Measurements from ENCODE around the gene SLC24A1.

The SLC24A1 gene

DNA sequence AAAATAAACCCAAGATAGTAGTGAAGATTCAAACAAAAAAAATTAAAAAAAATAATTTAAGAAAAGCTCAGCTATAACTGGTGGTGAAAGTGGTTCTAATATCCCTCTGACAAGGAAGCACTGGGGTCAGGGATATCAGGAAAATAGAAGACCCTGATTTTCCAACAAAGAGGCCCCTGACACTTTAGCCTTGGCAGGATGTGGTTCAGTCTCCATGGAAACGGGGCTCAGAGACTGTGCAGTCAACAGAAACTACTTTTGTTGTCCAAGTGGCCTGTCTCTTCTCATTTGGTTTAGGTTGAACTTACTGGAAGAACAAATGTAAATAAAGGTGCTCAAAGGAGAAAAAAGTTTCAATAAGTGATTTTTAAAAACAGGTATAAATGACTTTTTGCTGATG lies 38.0 kb upstream of the SLC24A1 start:
- H3K4me3 ChIP-seq (ENCODE audit: low read depth, low read length), result no peak overlapping the region
- TF ChIP-seq, protein P1, sequence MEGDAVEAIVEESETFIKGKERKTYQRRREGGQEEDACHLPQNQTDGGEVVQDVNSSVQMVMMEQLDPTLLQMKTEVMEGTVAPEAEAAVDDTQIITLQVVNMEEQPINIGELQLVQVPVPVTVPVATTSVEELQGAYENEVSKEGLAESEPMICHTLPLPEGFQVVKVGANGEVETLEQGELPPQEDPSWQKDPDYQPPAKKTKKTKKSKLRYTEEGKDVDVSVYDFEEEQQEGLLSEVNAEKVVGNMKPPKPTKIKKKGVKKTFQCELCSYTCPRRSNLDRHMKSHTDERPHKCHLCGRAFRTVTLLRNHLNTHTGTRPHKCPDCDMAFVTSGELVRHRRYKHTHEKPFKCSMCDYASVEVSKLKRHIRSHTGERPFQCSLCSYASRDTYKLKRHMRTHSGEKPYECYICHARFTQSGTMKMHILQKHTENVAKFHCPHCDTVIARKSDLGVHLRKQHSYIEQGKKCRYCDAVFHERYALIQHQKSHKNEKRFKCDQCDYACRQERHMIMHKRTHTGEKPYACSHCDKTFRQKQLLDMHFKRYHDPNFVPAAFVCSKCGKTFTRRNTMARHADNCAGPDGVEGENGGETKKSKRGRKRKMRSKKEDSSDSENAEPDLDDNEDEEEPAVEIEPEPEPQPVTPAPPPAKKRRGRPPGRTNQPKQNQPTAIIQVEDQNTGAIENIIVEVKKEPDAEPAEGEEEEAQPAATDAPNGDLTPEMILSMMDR (IDR thresholded peaks at IDR 0.05; ENCODE audit: low read depth, low read length), result no peak

DNA sequence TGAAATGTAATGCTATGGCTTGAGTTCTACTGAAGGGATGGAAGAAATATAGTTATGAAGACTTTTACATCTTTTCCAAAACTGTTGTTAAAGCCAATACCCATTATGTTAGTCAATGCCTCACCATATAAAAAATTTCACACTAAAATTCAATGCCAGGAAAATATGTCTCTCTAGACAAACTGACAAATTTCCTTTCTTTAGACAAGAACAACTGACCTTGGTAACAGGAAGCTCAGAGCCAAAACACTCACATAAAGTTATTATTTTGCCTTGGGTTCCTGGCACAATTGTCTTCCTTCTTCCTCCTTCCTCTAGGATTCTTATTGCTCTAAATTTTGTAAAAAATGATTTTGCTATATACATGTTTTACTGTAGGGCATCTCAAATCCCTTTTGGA lies 37.5 kb upstream of the SLC24A1 start:
- H3K4me3 ChIP-seq (ENCODE audit: low read depth, low read length), result no peak overlapping the region

DNA sequence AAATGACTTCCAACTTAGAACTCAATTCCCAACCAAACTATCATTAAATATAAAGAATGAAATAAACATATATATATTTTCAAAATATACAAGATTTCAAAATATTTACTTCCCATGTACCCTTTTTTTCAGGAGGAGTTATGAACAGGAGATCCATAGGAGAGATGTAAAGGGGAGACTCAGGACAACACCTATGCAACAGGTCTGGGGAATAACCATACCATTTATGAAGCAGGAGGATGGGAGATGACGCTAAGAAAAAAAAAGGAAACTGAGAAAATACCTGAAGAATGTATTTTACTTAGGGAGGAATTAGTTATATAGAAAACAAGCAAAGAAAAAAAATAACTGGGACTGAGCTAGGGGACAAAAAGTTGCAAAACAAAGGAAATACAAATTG lies 34.6 kb upstream of the SLC24A1 start:
- H3K4me3 ChIP-seq (ENCODE audit: low read depth, low read length), result no peak overlapping the region
- TF ChIP-seq, protein P1 (IDR thresholded peaks at IDR 0.05; ENCODE audit: low read depth, low read length), result no peak

More for the DNA sequence above, 37.5 kb upstream of the SLC24A1 start:
- TF ChIP-seq, protein P1 (IDR thresholded peaks at IDR 0.05; ENCODE audit: low read depth, low read length), result no peak

DNA sequence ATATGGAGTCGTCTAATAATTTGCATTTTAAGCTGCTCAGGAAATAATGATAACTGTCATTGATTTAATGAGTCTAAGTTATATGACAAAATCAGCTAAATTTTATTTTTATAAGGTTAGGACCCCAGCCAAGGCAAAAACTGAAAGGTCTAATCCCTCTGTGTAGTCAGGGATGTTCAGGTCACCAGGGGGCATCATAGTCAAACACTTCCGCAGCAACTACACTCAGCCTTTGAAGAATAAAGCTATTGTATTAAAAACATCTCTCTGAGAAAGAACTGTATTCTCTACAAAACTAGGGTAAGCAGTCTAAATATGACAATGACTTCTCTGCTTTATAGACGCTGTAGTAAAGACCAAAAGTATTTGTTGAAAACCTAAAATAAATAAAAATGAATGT lies 25.8 kb upstream of the SLC24A1 start:
- H3K4me3 ChIP-seq (ENCODE audit: low read depth, low read length), result no peak overlapping the region
- TF ChIP-seq, protein P1 (IDR thresholded peaks at IDR 0.05; ENCODE audit: low read depth, low read length), result no peak

DNA sequence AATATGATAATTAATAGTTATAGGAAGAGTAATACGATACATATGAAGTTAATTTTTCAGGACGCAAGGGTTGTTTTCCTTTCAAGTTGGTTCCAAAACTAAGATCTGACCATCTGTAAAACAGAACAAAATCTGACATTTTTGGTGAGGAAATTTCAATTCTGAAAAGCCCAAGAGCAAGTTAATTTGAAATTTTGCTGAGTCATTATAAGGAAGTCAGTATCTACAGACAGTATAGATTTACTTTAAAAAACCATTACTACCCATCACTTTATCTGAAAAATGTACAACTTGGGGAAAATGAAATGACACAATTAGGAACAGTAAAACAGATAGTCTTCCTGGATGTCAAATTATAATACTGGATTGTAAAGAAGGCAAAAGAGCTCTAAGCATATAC lies 23.3 kb upstream of the SLC24A1 start:
- TF ChIP-seq, protein P1 (IDR thresholded peaks at IDR 0.05; ENCODE audit: low read depth, low read length), result no peak
- no peak overlapping the region for H3K4me3 ChIP-seq (ENCODE audit: low read depth, low read length)

DNA sequence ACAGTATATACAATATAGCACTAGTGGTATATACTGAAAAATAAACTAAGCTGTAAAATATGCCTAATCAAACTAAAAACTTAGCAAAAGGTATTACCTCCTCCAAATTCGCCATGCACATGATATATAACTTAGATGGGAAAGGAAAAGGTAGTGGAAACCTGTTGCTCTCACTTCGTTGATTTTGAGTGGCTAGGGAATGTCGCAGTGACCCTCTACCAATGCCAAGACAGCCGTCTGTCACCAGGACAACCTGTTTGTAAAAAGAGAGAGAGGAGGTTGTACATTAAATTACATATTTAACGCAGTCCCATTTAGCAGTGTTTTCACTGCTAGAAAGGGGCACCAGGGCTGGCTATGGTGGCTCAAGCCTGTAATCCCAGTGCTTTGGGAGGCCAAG lies 22.1 kb upstream of the SLC24A1 start:
- H3K4me3 ChIP-seq (ENCODE audit: low read depth, low read length), result no peak overlapping the region
- TF ChIP-seq, protein P1 (IDR thresholded peaks at IDR 0.05; ENCODE audit: low read depth, low read length), result no peak

DNA sequence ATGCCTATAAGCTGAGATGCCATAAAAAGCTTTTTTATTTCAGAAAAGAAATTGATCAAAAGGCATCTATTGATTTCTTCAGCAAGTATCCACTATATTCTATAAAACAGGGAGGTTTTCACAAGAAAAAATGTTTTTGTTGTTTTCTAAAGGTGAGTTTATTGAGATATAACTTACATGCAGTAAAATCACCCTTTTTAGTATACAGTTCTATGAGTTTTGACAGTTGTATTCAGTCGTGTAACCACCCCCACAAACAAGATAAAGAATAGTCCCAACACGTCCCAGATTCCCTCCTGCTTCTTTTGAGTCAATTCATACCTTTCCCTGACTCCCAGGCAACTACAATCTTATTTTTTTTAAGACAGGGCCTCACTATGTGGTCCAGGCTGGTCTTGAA lies 18.6 kb upstream of the SLC24A1 start:
- TF ChIP-seq, protein P1 (IDR thresholded peaks at IDR 0.05; ENCODE audit: low read depth, low read length), result no peak
- no peak overlapping the region for H3K4me3 ChIP-seq (ENCODE audit: low read depth, low read length)
